DMS114 treated with DMSO at 0.1 percent for 48 hours (cell line): Measurements from ENCODE around the gene DGKD.

ENCODE experiments used
- DNase-seq: peaks from one replicate; lab custom pipeline; 2025; ENCODE audit not compliant: unreplicated experiment; lab: John Stamatoyannopoulos, UW

DGKD gene

GRCh38 chr2:233443511-233444183 lies 89.4 kb downstream of the DGKD start:
- peak; percentile 50 for DNase-seq

- no peak for DNase-seq
These were observed 90.2 kb downstream of the DGKD start for GRCh38 chr2:233444501-233444900.

- no peak for DNase-seq
These were observed 91.0 kb downstream of the DGKD start for GRCh38 chr2:233445152-233445830.

GRCh38 chr2:233446121-233446520 lies 91.8 kb downstream of the DGKD start:
- no peak for DNase-seq

- DNase-seq: no peak
These were observed 92.5 kb downstream of the DGKD start for GRCh38 chr2:233446606-233447305.

GRCh38 chr2:233447506-233448219 lies 93.4 kb downstream of the DGKD start:
- no peak for DNase-seq

DNA sequence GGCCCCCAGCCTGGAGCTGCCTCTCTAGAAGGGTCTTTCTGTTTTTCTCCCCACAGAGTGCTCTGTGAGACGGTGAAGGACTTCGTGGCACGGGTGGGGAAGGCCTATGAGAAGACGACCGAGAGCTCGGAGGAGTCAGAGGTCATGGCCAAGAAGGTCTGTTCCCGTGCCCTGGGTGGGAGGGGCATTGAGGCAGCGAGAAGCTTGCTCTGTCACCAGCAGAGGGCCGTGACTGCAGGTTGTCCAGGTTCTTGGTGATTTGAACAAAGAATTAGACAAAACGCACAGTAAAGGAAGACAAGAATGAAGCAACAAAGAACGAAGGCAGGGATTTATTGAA lies 93.9 kb downstream of the DGKD start:
- DNase-seq: peak; percentile 3

DNA sequence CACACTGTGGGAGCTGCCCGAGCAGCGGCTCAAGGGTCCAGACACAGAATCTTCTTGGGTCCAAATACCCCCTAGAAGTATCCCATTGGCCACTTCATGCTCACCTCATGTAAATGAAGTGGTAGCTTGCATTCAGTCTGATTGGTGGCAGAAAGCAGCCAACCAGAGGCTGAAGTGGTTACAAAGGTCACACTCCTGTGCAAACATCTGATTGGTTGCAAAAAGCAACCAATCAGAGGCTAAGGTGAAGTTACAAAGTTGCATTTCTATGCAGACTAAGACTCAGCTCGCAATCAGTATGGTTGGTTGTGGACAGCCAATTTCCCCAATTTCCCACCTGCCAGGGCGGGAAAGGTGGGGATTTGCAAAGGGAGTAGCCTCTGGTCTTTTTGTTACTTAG lies 94.3 kb downstream of the DGKD start:
- DNase-seq: no peak

GRCh38 chr2:233449081-233449901 lies 95.0 kb downstream of the DGKD start:
- DNase-seq: peak; percentile 3

- no peak for DNase-seq
These were observed 95.9 kb downstream of the DGKD start for GRCh38 chr2:233449921-233450863.

DNA sequence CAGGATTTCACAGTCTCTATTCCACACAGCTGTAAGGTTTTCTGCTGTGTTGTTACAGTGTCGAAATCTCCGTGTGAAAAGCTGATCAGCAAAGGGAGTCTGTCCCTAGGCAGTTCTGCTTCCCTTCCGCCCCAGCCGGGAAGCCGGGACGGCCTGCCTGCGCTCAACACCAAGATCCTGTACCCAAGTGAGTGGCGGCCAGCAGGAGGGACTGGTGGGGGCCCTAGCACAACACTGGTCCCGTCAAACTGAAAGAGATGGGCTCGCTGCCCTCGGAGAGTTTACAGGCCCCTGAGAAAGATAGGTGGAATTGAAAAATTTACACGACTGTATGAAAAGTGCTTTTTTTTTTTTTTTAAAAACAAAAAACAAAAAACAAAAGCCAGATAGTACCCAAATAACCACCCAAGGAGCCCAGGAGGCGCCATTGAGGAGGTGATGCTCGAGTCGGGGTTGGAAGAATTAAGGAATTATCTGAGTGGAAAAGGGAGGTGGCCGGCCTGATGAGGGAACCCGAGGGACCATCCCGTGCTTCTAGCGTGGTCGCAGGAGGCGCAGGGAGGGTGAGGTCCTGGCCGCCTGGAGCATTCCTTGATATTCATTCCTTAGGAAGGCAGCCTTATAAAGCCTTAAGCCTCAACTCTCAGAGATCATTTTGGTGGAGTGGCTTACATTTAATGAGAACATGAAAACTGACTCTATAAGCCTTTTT lies 96.7 kb downstream of the DGKD start:
- DNase-seq: no peak

DNA sequence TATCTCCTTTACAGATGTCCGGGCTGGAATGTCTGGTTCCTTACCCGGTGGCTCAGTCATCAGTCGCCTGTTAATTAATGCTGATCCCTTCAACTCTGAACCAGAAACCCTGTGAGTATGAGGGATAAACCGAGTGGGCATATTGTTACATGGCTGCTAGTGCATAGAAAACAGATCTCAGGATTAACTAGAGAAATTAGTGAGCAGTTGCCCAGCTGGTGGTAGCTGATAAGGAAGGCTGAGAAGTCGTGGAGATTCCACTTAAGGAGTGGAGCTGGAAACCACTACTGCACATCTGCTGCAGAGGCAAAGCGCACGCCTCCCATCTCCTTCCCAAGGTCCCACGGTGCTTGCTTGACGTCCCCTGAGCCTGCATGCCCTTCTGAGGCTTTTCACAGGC lies 97.7 kb downstream of the DGKD start:
- DNase-seq: no peak

DNA sequence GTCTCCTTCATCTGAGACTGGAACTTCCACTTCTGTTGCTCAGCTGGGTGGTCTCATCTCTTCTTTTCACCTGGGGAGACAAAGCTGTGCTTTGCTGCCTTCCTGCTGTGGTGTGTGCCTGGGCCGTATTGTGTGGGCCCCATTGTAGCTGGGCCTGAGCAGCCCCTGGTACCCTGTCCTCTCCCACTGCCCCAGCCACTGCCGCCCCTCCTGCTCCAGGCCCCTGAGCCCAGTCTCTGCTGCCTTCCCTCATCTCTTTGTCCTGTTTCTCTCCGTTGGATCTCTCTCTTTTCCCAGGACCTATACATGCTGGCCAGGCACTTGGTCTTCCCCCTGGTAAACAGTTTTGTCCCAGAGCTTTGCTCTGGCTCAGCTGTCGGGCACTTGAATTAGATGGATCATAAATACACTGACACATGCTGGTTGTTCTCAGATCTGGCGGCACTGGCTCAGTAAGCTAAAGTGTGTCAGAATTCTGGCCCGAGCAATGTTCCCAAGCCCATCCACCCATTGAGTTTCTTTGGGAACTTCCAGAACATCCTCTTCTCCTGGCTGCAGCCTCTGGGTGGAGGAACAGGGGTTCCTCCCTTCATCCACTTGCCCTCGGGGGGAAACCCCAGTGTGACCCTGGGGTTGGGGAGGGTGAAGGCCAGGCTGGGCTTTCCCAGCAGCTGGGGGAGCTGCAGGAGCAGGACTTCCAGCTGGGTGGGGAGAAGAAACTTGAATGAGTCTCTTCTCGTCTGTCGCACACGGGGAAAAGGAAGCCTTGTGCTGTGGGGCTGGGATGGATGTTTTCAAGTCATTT lies 99.0 kb downstream of the DGKD start:
- DNase-seq: no peak

- DNase-seq: no peak
These were observed 99.6 kb downstream of the DGKD start for GRCh38 chr2:233453916-233454315.

GRCh38 chr2:233455006-233455405 lies 100.7 kb downstream of the DGKD start:
- no peak for DNase-seq

- DNase-seq: no peak
These were observed 101.2 kb downstream of the DGKD start for GRCh38 chr2:233455491-233455890.

- no peak for DNase-seq
These were observed 101.8 kb downstream of the DGKD start for GRCh38 chr2:233456111-233456510.

DNA sequence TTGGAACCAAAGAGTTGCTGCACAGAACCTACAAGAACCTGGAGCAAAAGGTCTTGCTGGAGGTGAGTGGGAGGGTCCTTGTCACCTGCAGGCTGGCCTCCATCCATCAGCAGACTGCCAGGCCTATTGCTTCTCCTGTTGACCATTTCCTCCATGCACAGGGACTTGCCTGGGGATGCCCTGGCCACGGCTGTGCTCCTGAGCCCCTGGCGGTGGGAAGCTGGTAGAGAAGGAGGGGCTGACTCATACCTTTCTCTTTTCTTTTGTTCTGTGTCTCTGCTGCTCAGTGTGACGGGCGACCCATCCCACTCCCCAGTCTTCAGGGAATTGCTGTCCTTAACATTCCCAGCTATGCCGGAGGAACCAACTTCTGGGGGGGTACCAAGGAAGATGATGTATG lies 102.6 kb downstream of the DGKD start:
- DNase-seq: no peak
